ENCODE results near the gene TMEM232.

The TMEM232 gene

DNA sequence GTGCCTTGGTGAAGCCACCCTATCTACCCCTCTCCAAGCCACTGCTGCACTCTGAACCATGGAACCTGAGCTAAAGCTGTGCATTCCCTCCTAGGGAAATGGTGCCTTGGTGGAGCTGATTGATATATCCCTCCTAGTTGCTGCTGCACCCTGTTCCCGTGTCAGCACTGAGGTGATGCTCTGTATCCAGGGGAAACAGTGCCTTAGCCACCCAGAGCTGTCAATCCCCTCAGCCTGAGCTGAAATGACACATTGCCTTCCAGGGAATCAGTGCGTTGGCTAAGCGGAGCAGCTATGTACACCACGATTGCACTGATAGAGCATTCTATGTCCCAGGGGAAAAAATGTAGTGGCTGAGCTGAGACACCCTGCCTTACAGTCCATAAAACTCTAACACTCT, 257.0 kb downstream of the TMEM232 start:
- Mint-ChIP-seq H3K4me1 (ENCODE audit: low read depth) (no peaks in the 10 kb centered on the region), H3K27me3 (no peaks in the 10 kb centered on the region), H3K9me3 (ENCODE audit: low read depth) (peaks cover 25% of the 10 kb centered on the region), H3K36me3 (peaks cover 12% of the 10 kb centered on the region), H3K4me3 (no peak overlapping the region), H3K27ac (no peak overlapping the region)

DNA sequence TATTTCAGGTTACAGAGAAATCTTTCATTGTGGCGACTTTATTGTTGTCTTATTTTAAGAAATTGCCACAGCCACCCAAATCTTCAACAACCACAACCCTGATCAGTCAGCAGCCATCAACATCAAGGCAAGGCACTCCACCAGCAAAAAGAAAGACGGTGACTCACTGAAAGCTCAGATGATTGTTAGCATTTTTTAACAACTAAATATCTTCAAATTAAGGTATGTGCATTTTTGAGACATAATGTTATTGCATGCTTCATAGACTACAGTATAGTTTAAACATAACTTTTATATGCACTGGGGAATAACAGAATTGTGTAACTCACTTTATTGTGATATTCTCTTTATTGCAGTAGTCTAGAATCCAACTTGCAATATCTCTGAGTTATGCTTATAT, 263.4 kb downstream of the TMEM232 start:
- no peaks in the 10 kb centered on the region for H3K27me3 Mint-ChIP-seq
- no peaks in the 10 kb centered on the region for H3K4me1 Mint-ChIP-seq (ENCODE audit: low read depth)
- H3K27ac Mint-ChIP-seq = no peak overlapping the region
- no peaks in the 10 kb centered on the region for H3K36me3 Mint-ChIP-seq
- H3K9me3 Mint-ChIP-seq (ENCODE audit: low read depth) = no peaks in the 10 kb centered on the region
- no peak overlapping the region for H3K4me3 Mint-ChIP-seq

DNA sequence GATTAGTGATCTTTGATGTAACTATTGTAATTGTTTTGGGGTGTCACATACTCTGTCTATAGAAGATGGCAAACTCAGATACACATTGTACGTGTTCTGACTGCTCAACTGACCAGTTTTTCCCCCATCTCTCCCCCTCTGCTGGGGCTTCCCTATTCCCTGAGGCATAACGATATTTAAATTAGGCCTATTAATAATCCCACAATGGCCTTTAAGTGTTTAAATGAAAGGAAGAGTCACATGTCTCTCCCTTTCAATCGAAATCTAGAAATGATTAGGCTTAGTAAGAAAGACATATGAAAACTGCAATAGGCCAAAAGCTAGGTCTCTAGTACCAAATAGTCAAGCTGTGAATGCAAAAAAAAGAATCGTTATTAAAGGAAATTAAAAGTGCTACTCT, 265.6 kb downstream of the TMEM232 start:
- Mint-ChIP-seq H3K27me3 (no peaks in the 10 kb centered on the region), H3K9me3 (ENCODE audit: low read depth) (no peaks in the 10 kb centered on the region), H3K4me3 (no peak overlapping the region), H3K36me3 (no peaks in the 10 kb centered on the region), H3K27ac (no peak overlapping the region), H3K4me1 (ENCODE audit: low read depth) (no peaks in the 10 kb centered on the region)

DNA sequence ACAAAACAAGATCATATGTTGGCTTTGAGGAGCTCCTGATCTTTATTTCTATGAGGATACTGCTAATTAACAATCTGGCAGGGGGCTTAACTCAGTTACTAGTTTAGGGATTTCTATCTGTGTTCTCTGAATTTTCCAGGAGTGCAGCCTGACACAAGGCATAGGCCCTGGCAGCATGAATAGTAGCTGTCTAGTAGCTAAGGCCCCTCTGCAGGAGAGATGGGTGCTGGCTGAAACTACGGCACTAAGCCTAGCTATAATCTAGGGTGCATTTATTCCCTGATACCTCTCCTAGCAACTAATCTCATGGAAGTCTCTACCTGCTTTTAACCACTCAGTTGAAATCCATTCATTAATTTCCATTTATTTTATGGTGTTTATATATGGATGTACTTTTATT, 268.2 kb downstream of the TMEM232 start:
- Mint-ChIP-seq H3K4me1 (ENCODE audit: low read depth) (no peaks in the 10 kb centered on the region), H3K36me3 (no peaks in the 10 kb centered on the region), H3K4me3 (no peak overlapping the region), H3K27ac (no peak overlapping the region), H3K9me3 (ENCODE audit: low read depth) (no peaks in the 10 kb centered on the region), H3K27me3 (no peaks in the 10 kb centered on the region)

DNA sequence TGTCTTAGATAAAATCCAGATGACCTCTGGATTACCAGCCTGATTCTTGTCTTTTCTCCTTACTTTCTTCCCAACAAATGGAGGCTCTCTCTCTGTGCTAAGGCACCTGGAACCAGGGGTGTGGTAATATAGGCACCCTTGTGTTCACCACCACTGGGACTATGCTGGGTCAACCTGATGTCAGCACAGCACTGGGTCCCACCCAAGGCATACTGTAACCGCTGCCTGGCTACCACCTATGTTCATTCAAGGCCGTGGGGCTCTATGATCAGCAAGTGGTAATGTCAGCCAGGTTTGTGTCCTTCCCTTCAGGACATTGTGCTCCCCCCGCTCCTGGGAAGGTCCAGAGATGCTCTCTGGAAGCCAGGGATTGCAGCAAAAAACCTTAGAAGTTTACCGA, 283.6 kb downstream of the TMEM232 start:
- Mint-ChIP-seq H3K4me3 (no peak overlapping the region), H3K4me1 (ENCODE audit: low read depth) (no peaks in the 10 kb centered on the region), H3K36me3 (peaks cover 4% of the 10 kb centered on the region), H3K27me3 (peaks cover 7% of the 10 kb centered on the region), H3K27ac (no peak overlapping the region), H3K9me3 (ENCODE audit: low read depth) (no peaks in the 10 kb centered on the region)

DNA sequence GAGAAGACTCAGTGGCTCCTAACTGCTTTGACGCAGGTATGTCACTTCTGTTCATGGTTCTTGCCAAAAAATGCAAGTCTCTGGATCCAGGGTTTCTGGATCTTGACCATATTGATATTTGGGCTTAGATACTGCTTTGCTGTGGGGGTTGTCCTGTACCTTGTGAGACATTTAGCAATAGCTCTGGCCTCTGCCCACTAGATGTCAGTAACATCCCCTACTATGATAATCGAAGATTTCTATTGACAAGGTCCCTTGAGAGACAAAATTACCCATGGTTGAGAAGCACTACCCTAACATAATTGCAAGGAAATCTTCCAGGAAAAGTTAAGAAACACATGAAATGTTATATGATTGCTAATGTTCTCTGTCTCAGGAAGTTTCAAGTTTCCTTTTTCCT, 285.4 kb downstream of the TMEM232 start:
- Mint-ChIP-seq H3K4me3 (no peak overlapping the region), H3K36me3 (peaks cover 4% of the 10 kb centered on the region), H3K27ac (no peak overlapping the region)

DNA sequence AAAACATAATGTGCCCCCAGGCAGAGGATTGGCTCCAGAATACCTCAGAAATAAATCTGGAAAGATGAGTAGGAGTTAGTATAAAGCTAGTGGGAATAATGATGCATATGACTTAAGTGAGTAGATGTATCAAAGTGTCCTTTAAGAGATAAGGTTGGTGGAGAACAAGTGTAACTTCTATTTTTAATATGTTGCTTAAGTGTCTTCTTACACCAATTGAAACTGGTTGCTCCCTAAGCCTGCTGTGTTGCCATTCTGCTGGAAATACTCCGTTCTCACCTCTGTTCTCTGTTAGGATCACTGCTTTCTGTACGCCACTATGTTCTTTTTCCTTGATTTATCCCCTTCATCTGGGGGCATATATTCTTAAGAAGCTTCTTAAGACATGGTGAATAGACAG, 286.4 kb downstream of the TMEM232 start:
- Mint-ChIP-seq H3K27me3 (peaks cover 5% of the 10 kb centered on the region), H3K9me3 (ENCODE audit: low read depth) (no peaks in the 10 kb centered on the region), H3K4me3 (no peak overlapping the region), H3K36me3 (peaks cover 4% of the 10 kb centered on the region), H3K27ac (no peak overlapping the region), H3K4me1 (ENCODE audit: low read depth) (no peaks in the 10 kb centered on the region)

More for the DNA sequence above, 285.4 kb downstream of the TMEM232 start:
- H3K27me3 Mint-ChIP-seq = peaks cover 7% of the 10 kb centered on the region
- H3K4me1 Mint-ChIP-seq (ENCODE audit: low read depth) = no peaks in the 10 kb centered on the region
- H3K9me3 Mint-ChIP-seq (ENCODE audit: low read depth) = no peaks in the 10 kb centered on the region

DNA sequence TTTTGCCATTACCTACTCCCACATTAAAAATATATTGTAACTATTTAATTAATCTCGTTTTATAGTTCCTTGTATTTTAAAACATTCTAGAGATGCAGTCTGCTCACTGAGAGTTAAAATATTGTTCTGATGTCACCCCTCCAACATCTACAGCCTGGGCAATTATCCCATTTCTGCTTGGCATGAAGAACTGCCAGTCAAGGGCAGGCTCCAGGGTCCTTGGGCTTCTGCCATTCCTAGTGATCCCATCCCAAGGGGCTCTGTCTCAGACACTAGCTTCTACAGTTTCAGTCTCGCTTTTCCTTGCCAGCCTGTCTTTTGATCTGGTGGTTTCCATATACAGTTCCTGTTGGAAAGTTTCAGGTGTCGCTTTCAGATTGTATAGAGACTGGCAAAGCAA, 287.2 kb downstream of the TMEM232 start:
- H3K4me3 Mint-ChIP-seq = no peak overlapping the region
- peaks cover 5% of the 10 kb centered on the region for H3K27me3 Mint-ChIP-seq
- no peaks in the 10 kb centered on the region for H3K36me3 Mint-ChIP-seq
- no peaks in the 10 kb centered on the region for H3K9me3 Mint-ChIP-seq (ENCODE audit: low read depth)
- H3K27ac Mint-ChIP-seq = no peak overlapping the region
- no peaks in the 10 kb centered on the region for H3K4me1 Mint-ChIP-seq (ENCODE audit: low read depth)

DNA sequence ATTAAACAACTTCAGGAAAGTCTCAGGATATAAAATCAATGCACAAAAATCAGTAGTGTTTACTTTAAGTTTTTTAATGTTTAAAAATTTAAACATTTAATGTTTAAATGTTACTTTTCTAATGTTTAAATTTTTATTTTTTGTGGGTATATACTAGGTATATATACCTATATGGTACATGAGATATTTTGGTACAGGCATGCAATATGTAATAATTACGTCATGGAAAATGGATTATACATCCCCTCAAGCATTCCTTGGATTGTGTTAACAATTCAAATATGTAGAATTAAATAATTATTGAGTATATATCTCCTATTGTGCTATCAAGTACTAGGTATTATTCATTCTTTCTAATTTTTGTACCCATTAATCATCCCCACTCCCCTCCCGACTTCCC, 291.3 kb downstream of the TMEM232 start:
- peaks cover 4% of the 10 kb centered on the region for H3K9me3 Mint-ChIP-seq (ENCODE audit: low read depth)
- H3K4me3 Mint-ChIP-seq = no peak overlapping the region
- H3K4me1 Mint-ChIP-seq (ENCODE audit: low read depth) = no peaks in the 10 kb centered on the region
- H3K27ac Mint-ChIP-seq = no peak overlapping the region
- H3K27me3 Mint-ChIP-seq = peaks cover 5% of the 10 kb centered on the region
- no peaks in the 10 kb centered on the region for H3K36me3 Mint-ChIP-seq

DNA sequence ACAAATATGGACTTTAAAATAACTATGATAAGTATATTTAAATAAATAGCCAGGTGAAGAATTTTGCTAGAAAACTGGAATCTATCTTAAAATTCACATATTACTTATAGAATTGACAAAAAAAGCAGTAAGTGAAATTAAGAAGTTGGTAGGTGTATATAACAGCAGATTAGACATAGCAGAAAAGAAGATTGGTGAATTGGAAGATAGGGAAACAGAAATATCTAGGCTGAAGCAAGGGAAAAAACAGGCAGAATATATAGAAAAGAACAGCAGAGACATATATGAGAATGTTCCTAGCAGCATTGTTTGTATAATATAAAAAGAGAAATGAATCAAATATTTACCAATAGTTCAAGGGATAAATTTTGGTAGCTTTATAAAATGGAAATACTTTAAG, 294.9 kb downstream of the TMEM232 start:
- Mint-ChIP-seq H3K4me1 (ENCODE audit: low read depth) (no peaks in the 10 kb centered on the region), H3K27me3 (peaks cover 4% of the 10 kb centered on the region), H3K27ac (no peak overlapping the region), H3K4me3 (no peak overlapping the region), H3K36me3 (no peaks in the 10 kb centered on the region), H3K9me3 (ENCODE audit: low read depth) (peaks cover 4% of the 10 kb centered on the region)

DNA sequence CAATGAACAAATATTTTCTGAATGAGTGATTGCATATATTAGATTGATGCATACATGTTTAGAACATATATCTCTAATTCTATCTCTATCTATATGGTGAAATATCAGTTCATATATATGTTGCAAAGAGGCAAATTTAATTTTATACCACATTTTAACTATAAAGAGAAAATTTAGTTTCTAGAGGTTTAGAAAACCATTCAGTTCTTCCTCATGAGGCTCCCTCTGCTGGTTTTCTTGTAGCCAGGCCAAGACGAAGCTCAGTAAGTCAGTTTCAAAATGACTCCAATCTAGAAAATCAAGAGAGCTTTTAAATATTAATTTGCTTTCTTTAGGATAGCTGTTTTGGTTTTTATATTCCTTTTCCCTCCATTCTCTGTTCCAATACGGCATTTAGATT, 312.1 kb downstream of the TMEM232 start:
- peaks cover 3% of the 10 kb centered on the region for H3K4me1 Mint-ChIP-seq (ENCODE audit: low read depth)
- H3K4me3 Mint-ChIP-seq = no peak overlapping the region
- H3K9me3 Mint-ChIP-seq (ENCODE audit: low read depth) = no peaks in the 10 kb centered on the region
- peaks cover 2% of the 10 kb centered on the region for H3K36me3 Mint-ChIP-seq
- H3K27me3 Mint-ChIP-seq = no peaks in the 10 kb centered on the region
- H3K27ac Mint-ChIP-seq = no peak overlapping the region

DNA sequence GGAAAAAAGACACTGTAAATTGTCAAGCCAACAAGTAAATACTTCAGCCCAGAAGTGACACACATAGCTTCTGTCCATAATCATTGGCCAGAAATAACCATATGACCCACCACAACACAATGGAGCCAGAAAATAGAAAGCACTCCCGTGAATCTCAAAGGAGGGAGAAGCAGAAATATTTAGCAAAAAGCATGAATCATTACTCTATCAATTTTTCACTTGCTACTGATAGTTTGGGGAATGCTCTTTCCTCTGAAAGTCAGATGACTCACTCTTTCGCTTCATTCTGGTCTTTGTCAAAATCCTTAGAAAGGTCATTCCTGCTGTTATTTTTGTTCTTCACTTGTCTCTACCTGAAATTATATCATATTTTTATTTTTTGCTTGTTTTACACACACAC, 312.6 kb downstream of the TMEM232 start:
- no peaks in the 10 kb centered on the region for H3K27me3 Mint-ChIP-seq

DNA sequence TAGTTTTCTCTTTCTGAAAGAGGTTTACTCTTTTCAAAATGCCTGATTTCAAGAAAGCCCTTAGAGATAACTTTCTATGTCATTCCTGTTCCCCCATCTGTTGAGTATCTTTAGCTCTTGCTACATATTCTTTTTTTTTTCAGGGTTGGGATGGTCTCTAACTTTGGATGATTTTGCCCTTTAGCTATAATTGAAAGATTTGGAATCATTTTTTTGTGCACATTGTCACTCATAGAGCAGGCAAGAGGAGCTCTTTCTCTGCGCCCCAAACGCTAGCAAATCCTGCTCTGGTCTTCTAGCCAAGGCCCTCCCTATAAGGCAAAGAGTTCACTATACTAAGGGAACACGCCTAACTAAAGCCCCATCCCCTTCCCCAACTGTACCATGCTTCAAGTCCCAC, 316.9 kb downstream of the TMEM232 start:
- Mint-ChIP-seq H3K4me1 (ENCODE audit: low read depth) (peaks cover under 1% of the 10 kb centered on the region), H3K27me3 (no peaks in the 10 kb centered on the region), H3K4me3 (no peak overlapping the region), H3K9me3 (ENCODE audit: low read depth) (no peaks in the 10 kb centered on the region), H3K27ac (no peak overlapping the region), H3K36me3 (no peaks in the 10 kb centered on the region)

More for the DNA sequence above, 312.6 kb downstream of the TMEM232 start:
- H3K27ac Mint-ChIP-seq = no peak overlapping the region
- no peak overlapping the region for H3K4me3 Mint-ChIP-seq
- peaks cover 3% of the 10 kb centered on the region for H3K4me1 Mint-ChIP-seq (ENCODE audit: low read depth)
- peaks cover 2% of the 10 kb centered on the region for H3K36me3 Mint-ChIP-seq
- H3K9me3 Mint-ChIP-seq (ENCODE audit: low read depth) = no peaks in the 10 kb centered on the region

DNA sequence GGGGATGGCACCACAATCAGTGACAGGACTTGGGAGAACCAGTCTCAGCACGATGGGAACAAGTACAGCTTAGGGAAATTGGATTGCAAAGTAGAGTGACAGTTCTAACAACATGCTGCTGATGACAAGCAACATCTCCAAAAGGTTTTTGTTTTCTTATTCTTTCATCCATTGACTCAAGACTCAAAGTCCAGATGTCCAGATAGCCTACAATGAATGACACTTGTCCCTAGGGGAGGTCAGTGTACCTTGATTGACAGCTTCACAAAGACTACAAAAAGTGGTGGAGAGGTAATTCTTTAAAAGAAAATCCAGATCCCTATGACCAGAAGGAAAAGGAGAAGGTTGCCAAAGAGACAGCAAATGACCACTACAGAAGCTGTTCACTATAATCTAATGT, 323.9 kb downstream of the TMEM232 start:
- H3K9me3 Mint-ChIP-seq (ENCODE audit: low read depth) = no peaks in the 10 kb centered on the region
- H3K27me3 Mint-ChIP-seq = no peaks in the 10 kb centered on the region
- no peak overlapping the region for H3K4me3 Mint-ChIP-seq
- no peak overlapping the region for H3K27ac Mint-ChIP-seq
- no peaks in the 10 kb centered on the region for H3K36me3 Mint-ChIP-seq
- no peaks in the 10 kb centered on the region for H3K4me1 Mint-ChIP-seq (ENCODE audit: low read depth)

DNA sequence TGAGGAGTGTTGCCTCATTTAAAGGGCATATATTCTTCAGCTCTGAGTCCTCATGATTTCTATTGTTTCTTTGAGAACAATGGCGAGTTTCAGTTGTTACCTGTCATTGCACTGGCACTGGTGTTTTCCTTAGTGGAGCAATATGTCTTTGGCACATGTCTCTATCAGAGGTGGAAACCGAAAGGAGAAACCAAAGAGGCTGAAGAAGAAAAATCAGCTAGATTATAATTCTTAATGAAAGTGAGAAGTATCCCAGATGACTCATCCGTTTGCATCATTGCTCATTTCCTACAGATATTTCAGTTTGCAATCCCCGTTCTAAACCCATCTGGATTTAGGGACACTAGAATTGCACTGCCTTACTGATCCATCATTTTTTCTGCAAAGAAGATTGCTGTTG, 324.6 kb downstream of the TMEM232 start:
- H3K27me3 Mint-ChIP-seq = no peaks in the 10 kb centered on the region
- H3K27ac Mint-ChIP-seq = no peak overlapping the region
- no peaks in the 10 kb centered on the region for H3K4me1 Mint-ChIP-seq (ENCODE audit: low read depth)
- H3K9me3 Mint-ChIP-seq (ENCODE audit: low read depth) = no peaks in the 10 kb centered on the region
- no peaks in the 10 kb centered on the region for H3K36me3 Mint-ChIP-seq
- H3K4me3 Mint-ChIP-seq = no peak overlapping the region

DNA sequence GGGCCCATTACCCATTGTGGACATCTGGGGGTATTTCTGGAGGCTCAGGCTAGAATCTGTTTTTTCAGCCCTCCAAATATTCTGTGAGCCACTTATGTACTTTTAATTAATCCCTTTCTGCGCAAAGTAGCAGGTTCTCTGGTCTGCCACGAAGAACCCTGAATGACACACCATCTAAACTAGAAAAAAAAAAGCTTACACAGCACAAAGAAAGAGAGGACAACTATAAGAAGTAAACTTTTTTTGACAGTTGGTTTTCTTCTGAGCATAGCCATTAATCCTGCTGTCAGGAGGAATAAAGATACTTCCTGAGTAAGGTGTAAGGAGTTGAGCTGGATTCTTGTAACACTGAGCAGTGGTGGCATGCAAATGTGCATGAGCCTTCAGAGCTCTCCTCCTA, 327.5 kb downstream of the TMEM232 start:
- no peaks in the 10 kb centered on the region for H3K4me1 Mint-ChIP-seq (ENCODE audit: low read depth)
- H3K27ac Mint-ChIP-seq = no peak overlapping the region
- H3K27me3 Mint-ChIP-seq = no peaks in the 10 kb centered on the region
- H3K36me3 Mint-ChIP-seq = no peaks in the 10 kb centered on the region
- no peaks in the 10 kb centered on the region for H3K9me3 Mint-ChIP-seq (ENCODE audit: low read depth)
- no peak overlapping the region for H3K4me3 Mint-ChIP-seq

DNA sequence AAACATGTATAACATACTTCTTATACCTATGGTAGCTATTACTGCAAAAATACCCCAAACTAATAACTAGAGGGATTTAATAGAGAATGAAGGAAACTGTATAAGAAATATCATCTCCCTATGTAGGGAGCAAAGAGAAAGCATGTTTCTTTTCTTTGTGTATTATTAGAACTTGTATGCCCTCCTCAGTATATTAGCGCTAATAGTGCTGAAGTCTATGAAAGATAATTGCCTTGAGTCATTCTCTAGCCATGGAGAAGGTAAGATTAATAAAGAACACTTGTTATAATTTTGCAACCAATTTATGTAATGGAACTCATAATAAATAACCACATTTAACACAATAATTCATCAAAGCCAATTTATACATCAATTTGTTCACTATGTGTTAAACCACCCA, 329.2 kb downstream of the TMEM232 start:
- Mint-ChIP-seq H3K4me1 (ENCODE audit: low read depth) (no peaks in the 10 kb centered on the region), H3K27me3 (no peaks in the 10 kb centered on the region), H3K36me3 (no peaks in the 10 kb centered on the region), H3K27ac (no peak overlapping the region), H3K9me3 (ENCODE audit: low read depth) (no peaks in the 10 kb centered on the region), H3K4me3 (no peak overlapping the region)

All from activated naive CD8-positive, alpha-beta T cell (primary cell).